GM19468 (cell line): Measurements from ENCODE around the gene INHBE.

Source experiments
- ATAC-seq: cut with Tn5 transposase; IDR thresholded peaks from one replicate; pipeline ENCODE4 v1.9.1; 2021; ENCODE audit warnings: mild to moderate bottlenecking, moderate library complexity, moderate number of reproducible peaks; ENCODE audit not compliant: unreplicated experiment; ENCODE audit errors: extremely low read depth

INHBE gene

DNA sequence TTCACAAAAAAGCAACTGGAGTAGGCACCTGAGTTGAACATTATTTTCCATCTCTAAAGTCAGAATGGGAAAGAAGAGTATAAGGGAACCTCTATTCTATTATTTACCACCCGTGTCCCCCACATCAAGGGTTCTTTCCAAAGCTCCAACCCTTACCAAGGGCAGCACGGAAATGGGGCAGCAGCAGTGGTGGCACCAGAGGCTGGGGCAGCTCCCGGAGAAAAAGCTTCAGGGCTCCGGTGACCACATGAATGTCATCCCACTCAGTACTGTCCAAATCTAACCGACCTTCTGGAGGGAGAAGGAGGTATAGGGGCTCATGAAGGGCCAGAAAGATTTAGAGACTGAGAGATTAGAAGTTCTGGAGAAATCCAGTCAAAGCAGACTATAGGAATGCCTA lies 18.8 kb downstream of the INHBE start:
- no peak for ATAC-seq

DNA sequence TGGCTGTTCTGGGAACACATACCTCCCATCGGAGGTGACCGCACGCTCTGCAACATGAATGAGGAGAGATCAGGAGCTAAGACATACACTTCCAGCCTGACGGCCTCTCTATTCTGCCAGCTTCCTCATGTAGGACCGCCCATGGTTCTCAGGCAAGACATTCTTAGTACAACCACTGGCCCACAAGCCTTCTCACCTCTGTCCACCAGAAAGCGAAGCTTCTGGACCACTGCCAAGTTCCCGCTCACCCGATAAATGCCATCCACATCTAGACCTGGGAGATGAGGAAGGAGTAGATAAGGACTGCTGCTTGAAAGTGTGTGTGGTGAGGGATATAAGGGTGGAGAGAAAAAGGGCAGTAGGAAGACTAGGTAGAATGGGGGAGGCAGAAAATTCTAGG lies 19.3 kb downstream of the INHBE start:
- ATAC-seq: no peak

DNA sequence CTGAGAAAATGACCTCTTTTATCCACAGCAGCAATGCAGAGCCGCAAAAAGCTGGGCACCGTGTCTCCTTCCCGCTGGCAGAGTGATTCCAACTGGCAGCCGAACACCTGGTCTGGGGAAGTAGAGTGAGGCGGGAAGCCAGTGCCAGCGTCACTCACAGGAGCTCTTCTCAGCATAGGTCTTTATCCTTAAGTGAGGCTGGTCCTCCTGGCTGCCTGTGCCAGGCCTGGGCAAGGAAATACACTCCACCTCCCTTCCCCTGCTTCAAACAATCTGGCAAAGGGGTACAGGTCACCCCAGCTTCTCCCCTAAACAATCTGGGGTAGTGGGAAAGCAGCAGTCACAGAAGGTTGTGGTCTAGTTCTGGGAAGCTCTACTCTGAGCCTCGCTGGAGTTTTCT lies 19.8 kb downstream of the INHBE start:
- ATAC-seq: no peak

DNA sequence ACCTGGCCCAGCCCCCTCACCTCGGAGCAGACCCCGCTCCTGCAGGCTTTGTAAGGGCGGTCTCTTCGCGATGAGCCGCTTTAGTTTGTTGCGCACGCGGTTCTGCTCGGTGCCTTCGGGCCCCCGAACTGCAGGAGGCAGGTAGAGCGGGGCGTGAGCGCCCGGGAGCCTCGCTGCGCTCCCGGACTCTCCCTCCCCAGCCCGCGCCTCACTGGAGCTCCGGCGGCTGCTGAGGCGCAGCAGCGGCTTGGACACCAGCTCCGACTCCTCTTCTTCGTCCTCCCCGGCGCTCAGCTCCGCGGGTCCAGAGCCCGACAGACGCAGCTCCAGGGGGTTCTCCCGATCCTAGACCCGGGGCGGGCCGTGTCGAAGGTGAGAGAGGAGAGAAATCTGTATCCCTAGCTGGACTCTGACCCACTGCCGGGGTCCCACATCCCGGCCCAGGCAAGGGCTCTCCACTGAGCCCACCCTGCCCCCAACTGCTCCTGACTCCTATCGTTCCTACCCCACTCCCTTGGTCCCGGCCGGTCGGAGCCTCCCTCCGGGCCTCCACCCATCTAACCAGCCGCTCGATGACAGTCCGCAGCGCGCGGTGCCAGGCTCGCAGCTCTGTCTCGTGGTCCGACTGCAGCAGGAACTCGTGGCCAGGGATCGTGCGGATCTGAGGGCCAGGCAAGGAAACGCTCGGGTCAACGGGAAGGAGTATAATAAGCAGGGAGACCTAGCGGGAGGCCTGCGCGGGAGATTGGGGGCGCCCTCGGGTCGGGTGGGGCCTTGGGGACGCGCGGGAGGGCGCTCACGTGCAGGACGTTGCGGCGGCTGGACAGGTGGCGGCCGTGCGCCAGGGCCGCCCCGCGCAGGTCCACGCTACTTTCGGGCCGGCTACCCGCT lies 20.4 kb downstream of the INHBE start:
- ATAC-seq: no peak

- no peak for ATAC-seq
These were observed 21.3 kb downstream of the INHBE start for GRCh38 chr12:57476162-57476992.

DNA sequence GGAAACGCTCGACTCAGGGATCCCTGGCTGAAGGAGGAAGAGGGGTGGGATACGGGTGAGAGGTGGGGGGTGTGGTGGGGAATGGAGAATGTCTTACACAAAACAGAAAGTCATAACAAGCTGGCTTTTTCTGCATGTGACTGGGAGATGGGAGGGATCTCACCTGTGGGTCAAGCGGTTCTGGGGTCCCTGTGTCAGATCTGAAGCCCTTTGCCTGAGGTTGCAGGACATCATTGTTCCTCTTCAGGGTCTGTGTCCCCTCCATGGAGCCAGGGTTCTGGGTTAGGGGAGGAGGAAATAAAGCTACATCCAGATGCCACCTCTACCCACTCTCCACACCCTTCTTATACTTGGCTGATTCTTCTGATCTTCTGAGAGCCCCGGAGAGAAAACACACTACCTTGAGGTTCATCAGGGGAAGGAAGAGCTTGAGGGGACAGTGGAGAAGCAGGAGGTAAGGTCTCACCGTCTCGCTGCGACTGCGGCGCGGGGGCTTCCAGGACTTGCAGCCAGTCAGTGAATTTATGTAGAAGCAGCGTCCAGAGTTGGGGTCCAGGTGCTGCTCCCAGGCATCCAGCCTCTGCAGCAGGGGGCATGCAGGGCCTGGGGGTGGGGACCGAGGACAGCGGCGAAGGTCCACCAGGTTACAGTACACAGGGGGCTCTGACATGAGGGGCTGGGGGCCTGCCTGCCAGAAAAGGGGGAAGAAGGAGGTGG lies 22.0 kb downstream of the INHBE start:
- no peak for ATAC-seq

DNA sequence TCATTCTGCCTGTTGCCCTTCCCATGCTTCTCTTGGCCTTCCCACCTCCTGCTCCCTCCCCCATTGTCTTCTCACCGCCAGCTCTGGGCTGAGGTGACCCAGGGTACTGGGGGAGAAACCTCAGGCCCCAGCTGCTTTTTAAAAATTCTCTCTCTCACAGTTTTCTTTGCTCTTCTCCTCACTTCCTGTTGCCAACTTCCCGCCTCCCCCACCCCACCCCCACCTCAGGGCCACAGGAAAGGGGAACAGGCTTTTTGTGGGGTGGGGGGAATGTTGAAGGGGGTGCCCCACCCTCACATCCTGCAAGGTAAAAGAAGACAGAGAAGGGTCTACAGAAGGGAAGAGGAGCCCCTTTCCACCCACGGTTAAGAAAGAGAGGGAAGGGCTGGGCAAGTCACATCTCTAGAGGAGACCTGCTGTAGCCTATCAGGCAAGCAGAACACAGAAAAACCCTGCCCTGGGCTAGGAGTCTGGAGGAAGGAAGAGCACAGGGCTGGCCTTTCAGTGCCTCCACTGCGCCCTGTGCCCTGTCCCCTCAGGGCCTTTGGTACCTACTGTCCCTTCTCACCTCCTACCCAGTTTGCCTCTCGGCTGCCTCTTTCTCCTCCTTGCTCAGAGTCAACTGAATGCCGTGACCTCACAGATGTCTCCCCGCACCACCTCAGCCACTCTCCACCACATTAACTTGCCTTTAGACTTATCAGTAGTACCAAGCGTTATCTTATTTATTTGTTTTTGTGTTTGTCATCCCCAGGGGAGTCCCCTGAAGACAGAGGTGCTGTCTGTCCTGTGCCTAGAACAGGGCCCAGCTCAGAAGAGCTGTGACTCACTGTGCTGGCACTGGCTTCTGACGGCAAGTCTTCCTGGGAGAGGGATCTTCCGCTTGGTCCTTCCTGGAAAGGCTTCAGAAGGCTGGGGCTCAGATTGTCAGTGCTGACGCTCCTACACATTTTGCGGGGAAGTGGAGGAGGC lies 22.9 kb downstream of the INHBE start:
- ATAC-seq: peak; percentile 14

GRCh38 chr12:57479043-57479375 lies 23.9 kb downstream of the INHBE start:
- no peak for ATAC-seq

DNA sequence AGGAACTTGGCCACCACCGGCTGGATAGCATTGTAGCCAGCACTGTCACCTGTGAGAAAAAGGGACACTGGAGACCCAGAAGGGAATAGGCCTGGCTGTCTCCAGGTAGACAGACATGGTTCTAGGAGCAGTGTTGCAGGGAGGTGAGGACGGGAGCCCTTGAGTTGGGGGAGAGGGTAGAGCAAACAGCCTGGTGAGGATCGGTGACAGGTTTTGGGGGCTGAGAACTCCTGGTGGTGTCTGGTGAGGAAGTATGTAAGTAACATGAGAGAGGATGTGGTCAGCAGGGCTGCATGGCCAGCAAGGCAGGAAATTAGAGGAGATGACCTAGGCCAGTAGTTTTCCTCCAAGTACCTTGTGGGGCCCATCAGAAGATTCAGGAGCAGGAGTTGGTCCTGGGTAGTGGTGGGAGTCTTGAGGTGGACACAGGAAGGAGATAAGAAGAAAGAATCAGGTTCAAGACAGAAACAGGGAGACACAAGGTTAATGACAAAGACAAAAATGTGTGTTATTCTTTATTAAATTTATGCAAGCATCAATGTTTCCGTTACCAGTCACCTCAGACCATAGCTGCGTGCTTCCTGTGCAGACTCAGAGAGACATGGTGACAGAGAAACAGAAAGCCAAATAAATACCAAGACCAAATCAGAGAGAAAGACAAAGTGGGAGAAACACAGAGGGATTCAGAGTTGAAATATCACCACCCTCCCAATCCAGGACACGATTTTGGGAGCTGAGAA lies 24.4 kb downstream of the INHBE start, which contains the start of gene ARHGAP9:
ARHGAP9 (minus strand) TSS at position 491 of the 740 bp plus-strand sequence; CDS start at position 31, 460 bp downstream.
- no peak for ATAC-seq

GRCh38 chr12:57481671-57482070 lies 26.6 kb downstream of the INHBE start:
- no peak for ATAC-seq

DNA sequence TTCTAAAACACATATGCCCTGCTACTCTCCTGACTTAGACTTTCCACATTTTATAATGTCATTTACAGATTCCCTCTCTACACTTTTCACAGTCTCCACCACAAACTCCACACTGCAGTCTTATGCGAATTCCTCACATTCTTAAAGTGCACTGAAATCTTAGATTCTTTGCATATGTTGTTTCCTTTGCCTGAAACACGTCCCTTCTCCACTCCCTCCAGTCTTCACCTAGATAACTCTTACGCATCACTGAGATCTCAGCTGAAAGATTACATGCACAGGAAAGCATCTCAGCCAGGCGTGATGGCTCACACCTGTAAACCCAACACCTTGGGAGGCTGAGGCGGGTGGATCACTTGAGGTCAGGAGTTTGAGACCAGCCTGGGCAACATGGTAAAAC lies 28.4 kb downstream of the INHBE start:
- ATAC-seq: no peak

DNA sequence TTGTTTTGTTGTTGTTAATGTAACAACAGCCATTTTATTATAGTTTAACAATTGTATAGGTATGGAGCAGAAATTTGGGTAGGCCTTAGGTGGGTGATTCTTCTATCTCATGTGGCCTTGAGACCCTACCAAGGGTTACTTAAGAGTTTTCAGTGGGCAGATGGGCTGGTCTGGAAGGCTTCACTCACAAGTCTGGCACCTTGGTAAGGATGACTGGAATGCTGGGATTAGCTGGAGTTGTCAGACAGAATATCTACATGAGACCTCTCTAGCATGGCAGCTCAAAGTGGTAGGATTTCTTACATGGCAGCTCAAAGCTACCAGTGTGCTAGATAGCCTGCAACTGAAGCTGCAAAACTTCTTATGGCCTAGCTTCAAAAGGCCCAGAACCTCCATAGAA lies 30.6 kb downstream of the INHBE start:
- no peak for ATAC-seq

GRCh38 chr12:57487055-57487596 lies 32.0 kb downstream of the INHBE start:
- ATAC-seq: no peak

- peak; percentile 95 for ATAC-seq
These were observed 32.7 kb downstream of the INHBE start, which contains the start of gene MARS1 for GRCh38 chr12:57487597-57488401. TSS of gene MARS1 (plus strand) at chr12:57488068. CDS start at chr12:57488091, 23 bp downstream.

DNA sequence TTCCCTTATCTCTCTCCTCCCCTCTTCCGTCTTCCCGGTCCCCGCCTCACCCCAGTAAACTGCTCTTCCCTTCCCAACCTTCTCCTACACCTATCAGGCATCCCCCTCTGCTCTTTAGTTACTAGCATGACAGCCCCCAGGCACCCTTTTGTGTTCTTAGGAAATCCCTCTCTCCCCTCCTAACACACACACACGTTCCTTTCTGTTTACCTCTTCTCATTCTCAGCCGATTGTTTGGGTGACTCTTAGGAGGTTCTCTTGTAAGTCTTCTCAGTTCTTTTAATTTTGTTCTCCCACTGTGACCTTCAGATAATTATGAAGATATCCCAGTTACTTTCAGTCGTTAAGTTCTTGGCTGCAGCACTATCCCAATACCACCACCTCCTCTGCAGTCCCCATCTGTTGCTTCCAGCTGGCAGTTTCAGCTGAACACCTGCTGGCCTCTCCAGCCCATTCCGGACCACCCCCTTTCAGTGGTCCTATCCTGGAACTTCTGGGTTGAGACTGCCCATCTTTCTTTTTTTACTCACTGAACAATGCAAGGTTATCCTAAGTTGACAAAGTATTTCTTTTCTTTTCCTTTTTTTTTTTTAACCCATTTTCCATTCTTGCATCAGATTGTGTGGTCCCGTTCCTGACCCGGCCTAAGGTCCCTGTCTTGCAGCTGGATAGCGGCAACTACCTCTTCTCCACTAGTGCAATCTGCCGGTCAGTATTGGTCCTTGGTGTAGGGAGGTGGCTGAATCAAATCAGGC lies 33.5 kb downstream of the INHBE start:
- no peak for ATAC-seq

GRCh38 chr12:57489157-57489641 lies 34.1 kb downstream of the INHBE start:
- no peak for ATAC-seq

GRCh38 chr12:57490126-57490525 lies 35.0 kb downstream of the INHBE start:
- ATAC-seq: no peak
